Measurements from ENCODE around the gene LONP2. TPM values are rescaled to one million over a fixed set of nuclear protein-coding genes. Genes with fewer than 3 reads are reported as not detected.
"Not testable (repeated sequence)": the region's sequence is repeated elsewhere in the genome, so short reads cannot be mapped to it uniquely, and the experiment has no call there.

Gene LONP2
- total RNA-seq, 1 experiment from 2014 or later, result 82.2 TPM

GRCh38 chr16:48300391-48300856 is 56.3 kb downstream of the LONP2 start:
- Histone ChIP-seq H3K4me1 (ENCODE audit: low read length) (no peaks in the 10 kb centered on the region), H3K9me2 (replicated peaks; ENCODE audit: insufficient read depth, low read length) (no peaks in the 10 kb centered on the region), H3K4me2 (ENCODE audit: low read depth, low read length, poor library complexity, severe bottlenecking) (no peak overlapping the region), H3K9me3 (ENCODE audit: low read length) (no peaks in the 10 kb centered on the region), H2AFZ (ENCODE audit: low read length) (no peak overlapping the region), H3K4me3 (ENCODE audit: low read length) (no peak overlapping the region), H3K27me3 (ENCODE audit: low read length) (no peaks in the 10 kb centered on the region), H3K27ac (ENCODE audit: low read length) (no peak overlapping the region), H3K9ac (ENCODE audit: low read length) (no peak overlapping the region), H3K36me3 (ENCODE audit: insufficient read depth, low read length) (peaks cover 51% of the 10 kb centered on the region), H4K20me1 (ENCODE audit: insufficient read depth, low read depth, low read length) (no peaks in the 10 kb centered on the region), H3K79me2 (ENCODE audit: low read length) (no peaks in the 10 kb centered on the region)
- no peak for DNase-seq

DNA sequence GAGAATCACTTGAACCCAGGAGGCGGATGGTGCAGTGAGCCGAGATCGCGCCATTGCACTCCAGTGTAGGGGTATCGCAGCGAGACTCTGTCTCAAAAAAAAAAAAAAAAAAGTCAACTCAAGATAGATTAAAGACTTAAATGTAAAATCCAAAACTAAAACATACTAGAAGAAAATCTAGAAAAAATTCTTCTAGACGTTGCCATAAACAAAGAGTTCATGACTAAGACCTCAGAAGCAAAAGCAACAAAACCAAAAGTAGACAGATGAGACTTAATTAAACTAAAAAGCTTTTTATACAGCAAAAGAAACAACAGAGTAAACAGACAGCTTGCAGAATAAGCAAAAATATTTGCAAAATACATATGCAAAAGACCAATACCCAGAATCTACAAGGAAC is 64.4 kb downstream of the LONP2 start:
- Histone ChIP-seq H3K9me3 (ENCODE audit: low read length) (peaks cover 19% of the 10 kb centered on the region), H3K36me3 (ENCODE audit: insufficient read depth, low read length) (peaks cover 60% of the 10 kb centered on the region), H3K27ac (ENCODE audit: low read length) (no peak overlapping the region), H3K79me2 (ENCODE audit: low read length) (peaks cover 28% of the 10 kb centered on the region), H3K4me3 (ENCODE audit: low read length) (no peak overlapping the region), H3K4me1 (ENCODE audit: low read length) (no peaks in the 10 kb centered on the region), H3K4me2 (ENCODE audit: low read depth, low read length, poor library complexity, severe bottlenecking) (no peak overlapping the region), H3K9ac (ENCODE audit: low read length) (no peak overlapping the region), H3K9me2 (replicated peaks; ENCODE audit: insufficient read depth, low read length) (no peaks in the 10 kb centered on the region), H3K27me3 (ENCODE audit: low read length) (no peaks in the 10 kb centered on the region), H2AFZ (ENCODE audit: low read length) (no peak overlapping the region), H4K20me1 (ENCODE audit: insufficient read depth, low read depth, low read length) (no peaks in the 10 kb centered on the region)
- DNase-seq, result no peak

GRCh38 chr16:48310908-48311641 is 67.0 kb downstream of the LONP2 start:
- no peaks in the 10 kb centered on the region for H3K4me1 ChIP-seq (ENCODE audit: low read length)
- H3K36me3 ChIP-seq (ENCODE audit: insufficient read depth, low read length), result peaks cover 54% of the 10 kb centered on the region
- no peak overlapping the region for H2AFZ ChIP-seq (ENCODE audit: low read length)
- no peak overlapping the region for H3K4me2 ChIP-seq (ENCODE audit: low read depth, low read length, poor library complexity, severe bottlenecking)
- H3K9ac ChIP-seq (ENCODE audit: low read length), result no peak overlapping the region
- peak; percentile 51 for DNase-seq
- H3K4me3 ChIP-seq (ENCODE audit: low read length), result no peak overlapping the region
- H4K20me1 ChIP-seq (ENCODE audit: insufficient read depth, low read depth, low read length), result no peaks in the 10 kb centered on the region
- no peak overlapping the region for H3K27ac ChIP-seq (ENCODE audit: low read length)
- no peaks in the 10 kb centered on the region for H3K9me2 ChIP-seq (replicated peaks; ENCODE audit: insufficient read depth, low read length)
- H3K9me3 ChIP-seq (ENCODE audit: low read length), result peaks cover 19% of the 10 kb centered on the region
- peaks cover 31% of the 10 kb centered on the region for H3K79me2 ChIP-seq (ENCODE audit: low read length)
- H3K27me3 ChIP-seq (ENCODE audit: low read length), result no peaks in the 10 kb centered on the region

- H2AFZ ChIP-seq (ENCODE audit: low read length); H3K9me2 ChIP-seq (replicated peaks; ENCODE audit: insufficient read depth, low read length); H3K27me3 ChIP-seq (ENCODE audit: low read length); H3K27ac ChIP-seq (ENCODE audit: low read length); H3K4me3 ChIP-seq (ENCODE audit: low read length); H3K9ac ChIP-seq (ENCODE audit: low read length); H4K20me1 ChIP-seq (ENCODE audit: insufficient read depth, low read depth, low read length); H3K4me2 ChIP-seq (ENCODE audit: low read depth, low read length, poor library complexity, severe bottlenecking): not testable (repeated sequence)
- peaks cover 44% of the 10 kb centered on the region for H3K79me2 ChIP-seq (ENCODE audit: low read length)
- H3K9me3 ChIP-seq (ENCODE audit: low read length), result peaks cover 19% of the 10 kb centered on the region
- DNase-seq, result peak; percentile 26
- H3K4me1 ChIP-seq (ENCODE audit: low read length), result peaks cover 15% of the 10 kb centered on the region
- H3K36me3 ChIP-seq (ENCODE audit: insufficient read depth, low read length), result peaks cover 29% of the 10 kb centered on the region
Observed at GRCh38 chr16:48313905-48314304, 69.8 kb downstream of the LONP2 start.

GRCh38 chr16:48317026-48317425 is 72.9 kb downstream of the LONP2 start:
- H3K4me1 ChIP-seq (ENCODE audit: low read length), result peaks cover 15% of the 10 kb centered on the region
- no peak for DNase-seq
- H3K36me3 ChIP-seq (ENCODE audit: insufficient read depth, low read length), result 0 out of 2 replicates have a peak, but pooled peaks cover 13% of the 10 kb centered on the region
- no peak overlapping the region for H3K4me2 ChIP-seq (ENCODE audit: low read depth, low read length, poor library complexity, severe bottlenecking)
- H3K9ac ChIP-seq (ENCODE audit: low read length), result no peak overlapping the region
- H4K20me1 ChIP-seq (ENCODE audit: insufficient read depth, low read depth, low read length), result no peaks in the 10 kb centered on the region
- no peak overlapping the region for H3K4me3 ChIP-seq (ENCODE audit: low read length)
- H3K27me3 ChIP-seq (ENCODE audit: low read length), result no peaks in the 10 kb centered on the region
- peaks cover 37% of the 10 kb centered on the region for H3K79me2 ChIP-seq (ENCODE audit: low read length)
- H3K9me2 ChIP-seq (replicated peaks; ENCODE audit: insufficient read depth, low read length), result no peaks in the 10 kb centered on the region
- H3K9me3 ChIP-seq (ENCODE audit: low read length), result peaks cover 7% of the 10 kb centered on the region; the same call in 1 of the 2 replicates
- no peak overlapping the region for H3K27ac ChIP-seq (ENCODE audit: low read length)
- no peak overlapping the region for H2AFZ ChIP-seq (ENCODE audit: low read length)

DNA sequence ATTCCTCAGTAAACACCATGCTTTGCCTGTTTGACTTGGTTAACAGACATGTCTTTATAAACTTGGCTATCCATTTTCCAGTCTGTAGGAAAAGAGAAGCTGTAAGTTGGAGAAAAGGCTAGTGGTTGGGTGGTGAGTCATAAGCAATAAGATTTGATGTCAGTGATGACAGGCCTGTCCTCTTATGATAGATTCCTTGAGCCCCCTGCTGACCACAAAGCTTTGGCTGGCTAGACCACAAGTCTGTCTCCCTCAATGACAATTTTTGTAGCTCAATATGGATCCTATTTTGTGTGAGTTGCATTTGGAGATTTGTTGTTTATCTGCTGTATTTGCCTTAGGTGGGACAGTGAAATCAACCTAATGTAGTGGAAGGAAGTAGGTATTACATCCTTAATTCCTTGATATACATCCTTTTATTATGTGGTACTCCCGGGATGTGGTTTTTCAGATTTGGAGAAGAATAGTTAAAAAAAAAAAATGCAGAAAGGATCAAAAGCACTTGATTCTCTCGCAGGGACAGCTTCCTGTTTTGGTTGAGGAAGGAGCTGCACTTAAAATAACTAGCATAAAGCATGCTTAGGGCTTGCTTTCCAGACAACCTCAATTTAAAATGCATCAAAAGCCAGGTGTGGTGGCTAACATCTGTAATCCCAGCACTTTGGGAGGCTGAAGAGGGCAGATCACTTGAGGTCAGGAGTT is 73.7 kb downstream of the LONP2 start:
- peaks cover 15% of the 10 kb centered on the region for H3K4me1 ChIP-seq (ENCODE audit: low read length)
- peak; percentile 33 for DNase-seq
- no peaks in the 10 kb centered on the region for H4K20me1 ChIP-seq (ENCODE audit: insufficient read depth, low read depth, low read length)
- H3K79me2 ChIP-seq (ENCODE audit: low read length), result peaks cover 30% of the 10 kb centered on the region
- no peaks in the 10 kb centered on the region for H3K9me2 ChIP-seq (replicated peaks; ENCODE audit: insufficient read depth, low read length)
- no peak overlapping the region for H3K27ac ChIP-seq (ENCODE audit: low read length)
- H3K36me3 ChIP-seq (ENCODE audit: insufficient read depth, low read length), result 0 out of 2 replicates have a peak, but pooled peaks cover 7% of the 10 kb centered on the region
- no peaks in the 10 kb centered on the region for H3K27me3 ChIP-seq (ENCODE audit: low read length)
- no peak overlapping the region for H3K4me2 ChIP-seq (ENCODE audit: low read depth, low read length, poor library complexity, severe bottlenecking)
- no peak overlapping the region for H2AFZ ChIP-seq (ENCODE audit: low read length)
- H3K9me3 ChIP-seq (ENCODE audit: low read length), result peaks cover 2% of the 10 kb centered on the region; the same call in 1 of the 2 replicates
- no peak overlapping the region for H3K4me3 ChIP-seq (ENCODE audit: low read length)
- no peak overlapping the region for H3K9ac ChIP-seq (ENCODE audit: low read length)

DNA sequence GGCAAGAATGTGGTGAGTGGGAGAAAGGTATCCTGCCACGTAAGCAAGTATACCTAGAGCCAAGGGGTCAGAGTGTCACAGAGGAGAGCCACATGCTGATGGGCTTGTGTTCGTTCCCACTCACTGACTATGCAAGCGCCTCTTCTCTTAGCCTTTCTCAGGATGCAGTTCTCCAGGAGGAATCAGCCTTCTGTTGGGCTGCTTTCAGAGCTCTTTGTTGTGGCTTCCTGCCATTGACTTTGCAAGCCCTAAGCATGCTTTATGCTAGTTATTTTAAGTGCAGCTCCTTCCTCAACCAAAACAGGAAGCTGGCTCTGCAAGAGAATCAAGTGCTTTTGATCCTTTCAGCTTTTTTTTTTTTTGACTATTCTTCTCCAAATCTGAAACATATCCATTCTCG is 74.5 kb downstream of the LONP2 start:
- no peak overlapping the region for H3K4me3 ChIP-seq (ENCODE audit: low read length)
- no peak overlapping the region for H2AFZ ChIP-seq (ENCODE audit: low read length)
- no peak overlapping the region for H3K27ac ChIP-seq (ENCODE audit: low read length)

DNA sequence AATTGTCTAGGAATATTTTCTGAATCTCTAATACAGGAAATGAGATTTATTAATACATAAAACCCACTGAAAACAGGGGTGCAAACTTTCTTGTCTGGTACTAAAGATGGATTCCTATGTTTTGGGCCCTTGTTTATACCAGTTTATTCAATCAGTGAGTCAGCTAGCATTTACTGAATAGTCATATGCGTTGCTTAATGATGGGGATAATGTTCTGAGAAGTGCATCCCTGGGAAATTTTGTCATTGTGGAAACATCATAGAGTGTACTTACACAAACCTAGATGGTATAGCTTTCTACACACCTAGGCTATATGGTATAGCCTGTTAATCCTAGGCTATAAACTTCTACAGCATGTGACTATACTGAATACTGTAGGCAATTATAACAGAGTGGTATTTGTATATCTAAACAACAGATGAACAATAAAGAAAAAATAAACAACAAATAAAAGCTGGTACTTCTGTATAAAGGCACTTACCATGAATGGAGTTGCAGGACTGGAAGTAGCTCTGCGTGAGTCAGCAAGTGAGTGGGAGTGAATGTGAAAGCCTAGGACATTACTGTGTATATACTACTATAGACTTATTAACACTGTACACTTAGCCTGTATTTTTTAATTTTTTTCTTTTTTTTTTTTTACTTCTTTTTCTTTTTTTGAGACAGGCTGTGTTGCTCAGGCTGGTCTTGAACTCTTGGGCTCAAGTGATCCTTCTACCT is 77.4 kb downstream of the LONP2 start:
- H3K9me3 ChIP-seq (ENCODE audit: low read length), result no peaks in the 10 kb centered on the region
- no peaks in the 10 kb centered on the region for H3K36me3 ChIP-seq (ENCODE audit: insufficient read depth, low read length)
- no peaks in the 10 kb centered on the region for H3K9me2 ChIP-seq (replicated peaks; ENCODE audit: insufficient read depth, low read length)
- H3K27me3 ChIP-seq (ENCODE audit: low read length), result no peaks in the 10 kb centered on the region
- H3K27ac ChIP-seq (ENCODE audit: low read length), result no peak overlapping the region
- H3K9ac ChIP-seq (ENCODE audit: low read length), result no peak overlapping the region
- peaks cover 29% of the 10 kb centered on the region for H3K79me2 ChIP-seq (ENCODE audit: low read length)
- H3K4me1 ChIP-seq (ENCODE audit: low read length), result peaks cover 15% of the 10 kb centered on the region
- no peak overlapping the region for H3K4me2 ChIP-seq (ENCODE audit: low read depth, low read length, poor library complexity, severe bottlenecking)
- no peak for DNase-seq
- H4K20me1 ChIP-seq (ENCODE audit: insufficient read depth, low read depth, low read length), result no peaks in the 10 kb centered on the region
- H3K4me3 ChIP-seq (ENCODE audit: low read length), result no peak overlapping the region
- no peak overlapping the region for H2AFZ ChIP-seq (ENCODE audit: low read length)

More for the DNA sequence above, 74.5 kb downstream of the LONP2 start:
- Histone ChIP-seq H3K4me2 (ENCODE audit: low read depth, low read length, poor library complexity, severe bottlenecking) (no peak overlapping the region), H3K27me3 (ENCODE audit: low read length) (no peaks in the 10 kb centered on the region), H3K9me2 (replicated peaks; ENCODE audit: insufficient read depth, low read length) (no peaks in the 10 kb centered on the region), H3K9ac (ENCODE audit: low read length) (no peak overlapping the region), H3K79me2 (ENCODE audit: low read length) (peaks cover 28% of the 10 kb centered on the region), H3K36me3 (ENCODE audit: insufficient read depth, low read length) (0 out of 2 replicates have a peak, but pooled peaks cover 7% of the 10 kb centered on the region), H3K9me3 (ENCODE audit: low read length) (no peaks in the 10 kb centered on the region), H3K4me1 (ENCODE audit: low read length) (peaks cover 15% of the 10 kb centered on the region), H4K20me1 (ENCODE audit: insufficient read depth, low read depth, low read length) (no peaks in the 10 kb centered on the region)
- no peak for DNase-seq

All from Karpas-422 (cell line).